Activated CD4-positive, alpha-beta T cell treated with anti-CD3 and anti-CD28 coated beads, Interleukin-2, amount 50 U/mL, for 48 hours (primary cell): ENCODE measurements around the gene RNF32.
"Not testable (repeated sequence)": the region's sequence is repeated elsewhere in the genome, so short reads cannot be mapped to it uniquely, and the experiment has no call there.

Experiments
- DNase-seq, 2 experiments: peaks; one replicate each; pipeline ENCODE4 v3.0.0-alpha.2; 2020

RNF32 gene

DNA sequence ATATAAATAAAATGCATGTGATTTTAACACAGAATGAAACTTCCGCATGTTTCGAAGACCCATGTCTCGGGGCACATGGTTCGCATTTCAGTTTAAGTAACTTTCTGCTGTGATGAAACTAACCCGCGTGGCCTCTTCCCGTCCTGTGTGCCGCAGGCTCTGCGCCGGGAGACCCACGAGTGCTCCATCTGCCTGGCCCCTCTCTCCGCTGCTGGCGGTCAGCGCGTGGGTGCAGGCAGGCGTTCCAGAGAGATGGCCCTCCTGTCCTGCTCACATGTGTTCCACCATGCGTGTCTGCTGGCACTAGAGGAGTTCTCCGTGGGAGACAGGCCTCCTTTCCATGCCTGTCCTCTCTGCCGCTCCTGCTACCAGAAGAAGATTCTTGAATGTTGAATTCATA, 35.7 kb downstream of the RNF32 start:
- DNase-seq: no peak

DNA sequence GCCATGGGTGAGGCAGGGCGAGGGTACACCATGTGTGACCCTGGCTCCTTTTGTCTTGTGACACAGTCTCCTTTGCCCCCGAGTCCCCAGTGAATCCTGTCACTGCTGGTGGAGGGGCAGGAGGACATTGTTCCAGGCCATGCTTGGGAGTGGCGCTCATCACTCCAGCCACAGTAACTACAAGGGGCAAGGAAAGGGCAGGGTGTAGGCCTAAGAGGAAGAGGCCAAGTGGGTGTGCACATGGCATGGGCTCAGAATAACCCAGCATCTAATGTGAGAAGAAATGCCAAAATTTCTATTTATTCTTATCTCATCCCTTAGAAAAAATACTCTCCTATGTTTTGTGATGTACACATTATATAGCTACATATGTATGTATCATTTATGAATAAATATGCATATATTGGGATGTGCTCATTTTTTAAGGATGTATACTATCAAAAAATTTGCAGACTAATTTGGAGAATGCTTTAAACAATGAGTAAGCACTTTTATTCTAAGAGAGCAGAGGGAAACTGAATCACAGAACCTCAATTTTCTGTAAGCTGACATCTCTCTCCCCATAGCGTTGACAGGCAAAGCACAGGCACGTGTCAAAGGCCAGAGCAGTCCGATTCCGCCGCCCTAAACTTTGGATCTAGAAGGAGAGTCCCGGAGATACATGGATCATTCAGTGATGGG, 36.9 kb downstream of the RNF32 start:
- DNase-seq: no peak

DNA sequence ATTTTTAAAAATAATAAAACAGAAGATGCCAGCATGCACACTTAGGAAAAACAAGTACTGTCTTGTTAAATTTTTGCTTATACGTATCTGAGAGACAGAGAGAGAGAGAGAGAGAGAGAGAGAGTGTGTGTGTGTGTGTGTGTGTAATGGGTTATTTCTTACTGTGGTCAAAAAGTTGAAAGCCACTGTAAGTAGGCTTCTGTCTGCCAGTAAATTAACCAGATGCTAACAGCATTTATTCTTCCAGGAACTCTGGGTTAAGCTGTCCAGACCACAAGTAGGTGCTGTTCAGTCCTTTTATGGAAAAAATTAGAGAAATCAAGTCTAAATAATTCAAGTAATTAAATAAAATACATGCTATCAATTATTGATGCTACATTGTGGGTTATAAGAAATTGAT, 39.7 kb downstream of the RNF32 start:
- no peak for DNase-seq

DNA sequence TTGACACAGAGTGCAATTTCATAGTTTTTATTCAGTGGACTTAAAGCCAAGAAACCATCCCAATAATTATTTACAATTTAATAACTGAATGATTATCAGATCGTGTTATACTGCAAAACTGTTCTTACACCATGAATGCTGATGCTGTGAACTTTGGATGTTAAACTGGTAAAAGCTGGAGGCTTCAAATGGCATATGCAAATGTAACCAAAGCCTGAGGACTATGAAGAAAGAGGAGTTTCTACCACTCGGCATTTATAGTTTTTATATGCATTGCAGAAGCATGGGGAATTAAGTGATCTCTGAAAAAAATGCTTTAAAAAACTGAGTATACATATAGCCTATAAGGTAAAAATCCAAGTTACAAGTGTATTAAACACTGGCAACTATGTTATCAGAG, 42.4 kb downstream of the RNF32 start:
- no peak for DNase-seq

DNA sequence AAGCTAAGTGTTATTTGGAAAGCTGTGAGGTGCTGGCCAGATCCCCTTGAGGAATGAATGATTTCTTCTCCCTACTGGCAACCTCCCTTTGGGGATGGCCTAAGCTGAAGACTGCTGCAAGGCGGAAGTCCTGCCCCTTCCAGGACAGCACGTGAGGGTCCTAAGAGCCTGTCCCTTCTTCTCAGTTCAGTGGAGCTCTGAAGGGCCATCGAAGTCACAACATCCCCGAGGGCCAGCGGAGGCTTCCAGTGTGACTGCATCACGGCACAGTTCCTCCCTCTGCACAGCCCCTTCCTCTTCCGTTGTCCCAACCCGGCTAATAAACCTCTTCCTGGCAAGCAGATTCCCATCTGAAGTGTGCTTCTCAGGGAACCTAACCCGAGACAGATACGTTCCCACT, 43.7 kb downstream of the RNF32 start:
- DNase-seq: no peak

DNA sequence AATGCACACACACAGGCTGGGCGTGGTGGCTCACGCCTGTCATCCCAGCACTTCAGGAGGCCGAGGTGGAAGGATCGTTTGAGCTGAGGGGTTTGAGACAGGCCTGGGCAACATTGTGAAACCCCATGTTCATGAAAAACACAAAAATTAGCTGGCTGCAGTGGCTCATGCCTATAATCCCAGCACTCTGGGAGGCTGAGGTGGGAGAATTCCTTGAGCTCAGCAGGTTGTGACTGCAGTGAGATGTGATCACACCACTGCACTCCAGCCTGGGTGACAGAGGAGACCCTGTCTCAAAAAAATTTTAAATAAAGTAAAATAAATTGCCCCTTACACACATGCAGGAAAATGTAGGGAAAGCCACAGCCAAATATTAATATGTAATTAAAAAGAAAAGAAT, 44.1 kb downstream of the RNF32 start:
- DNase-seq: no peak

DNA sequence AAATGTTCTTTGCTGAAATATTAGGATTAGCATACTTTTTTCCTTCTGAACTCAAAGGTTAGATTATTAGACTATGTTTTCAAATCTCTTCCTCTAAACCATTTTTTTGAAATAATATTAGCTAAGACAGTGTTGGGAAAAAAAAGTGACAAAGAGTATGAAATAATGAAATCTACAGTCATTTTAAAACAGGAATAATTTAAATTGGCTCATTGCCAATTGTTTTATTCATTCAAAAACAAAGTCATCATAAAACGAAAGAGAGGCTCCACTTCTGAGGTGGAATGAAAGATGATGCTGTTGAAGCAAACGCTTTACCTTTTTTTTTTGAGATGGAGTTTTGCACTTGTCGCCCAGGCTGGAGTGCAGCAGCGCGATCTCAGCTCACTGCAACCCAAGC, 51.2 kb downstream of the RNF32 start:
- no peak for DNase-seq

DNA sequence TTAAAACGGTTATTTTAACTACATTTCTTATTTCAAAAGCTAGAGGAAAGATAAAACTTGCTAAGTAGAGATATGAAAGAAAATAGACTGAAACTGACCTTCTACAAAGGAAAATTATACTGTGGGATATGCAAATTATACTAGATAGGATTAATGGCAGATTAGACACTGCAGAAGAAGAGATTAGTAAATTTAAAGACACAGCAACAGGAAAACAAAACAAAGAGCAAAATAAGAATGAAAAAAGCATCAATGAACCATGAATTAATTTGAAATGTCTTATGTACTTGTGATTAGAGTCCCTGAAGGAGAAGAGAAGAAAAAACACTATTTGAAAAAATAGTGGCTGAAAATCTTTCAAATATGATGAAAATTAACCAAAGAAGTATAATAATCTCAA, 52.3 kb downstream of the RNF32 start:
- no peak for DNase-seq

DNA sequence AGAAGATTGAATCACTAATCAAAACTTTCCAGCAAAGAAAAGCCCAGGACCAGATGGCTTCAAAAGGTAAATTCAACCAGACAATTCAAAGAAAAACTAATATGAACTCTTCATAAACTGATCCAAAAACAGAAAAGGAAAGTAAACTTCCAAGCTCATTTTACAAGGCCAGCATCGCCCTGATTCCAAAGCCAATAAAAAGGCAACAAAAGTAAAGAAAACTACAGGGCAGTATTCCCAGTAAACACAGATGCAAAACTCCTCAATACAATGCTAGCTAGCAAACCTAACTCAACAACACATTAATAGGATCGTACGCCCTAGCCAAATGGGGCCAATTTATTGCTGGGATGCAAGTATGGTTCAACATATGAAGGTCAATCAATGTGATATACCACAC, 53.1 kb downstream of the RNF32 start:
- DNase-seq: no peak

DNA sequence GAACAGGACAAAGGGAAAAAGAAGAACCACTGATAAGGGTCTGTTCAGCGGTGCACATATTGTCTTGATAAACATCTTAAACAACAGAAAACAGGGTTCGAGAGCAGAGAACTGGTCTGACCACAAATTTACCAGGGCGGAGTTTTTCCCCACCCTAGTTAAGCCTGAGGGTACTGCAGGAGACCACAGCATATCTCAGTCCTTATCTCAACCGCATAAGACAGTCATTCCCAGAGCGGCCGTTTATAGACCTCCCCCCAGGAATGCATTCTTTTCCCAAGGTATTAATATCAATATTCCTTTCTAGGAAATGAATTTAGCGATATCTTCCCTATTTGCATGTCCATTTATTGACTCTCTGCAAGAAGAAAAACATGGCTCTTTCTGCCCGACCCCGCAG, 56.7 kb downstream of the RNF32 start:
- not testable (repeated sequence) for DNase-seq

DNA sequence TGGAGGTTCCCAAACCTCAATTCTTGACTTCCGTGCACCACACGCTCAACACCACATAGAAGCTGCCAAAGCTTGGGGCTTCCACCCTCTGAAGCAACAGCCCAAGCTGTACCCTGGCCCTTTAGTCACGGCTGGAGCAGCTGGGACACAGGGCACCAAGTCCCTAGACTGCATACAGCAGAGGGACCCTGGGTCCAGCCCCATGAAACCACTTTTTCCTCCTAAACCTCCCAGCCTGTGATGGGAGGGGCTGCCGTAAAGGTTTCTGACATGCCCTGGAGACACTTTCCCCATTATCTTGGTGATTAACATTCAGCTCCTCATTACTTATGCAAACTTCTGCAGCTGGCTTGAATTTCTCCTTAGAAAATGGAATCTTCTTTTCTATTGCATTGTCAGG, 57.9 kb downstream of the RNF32 start:
- DNase-seq: not testable (repeated sequence)

DNA sequence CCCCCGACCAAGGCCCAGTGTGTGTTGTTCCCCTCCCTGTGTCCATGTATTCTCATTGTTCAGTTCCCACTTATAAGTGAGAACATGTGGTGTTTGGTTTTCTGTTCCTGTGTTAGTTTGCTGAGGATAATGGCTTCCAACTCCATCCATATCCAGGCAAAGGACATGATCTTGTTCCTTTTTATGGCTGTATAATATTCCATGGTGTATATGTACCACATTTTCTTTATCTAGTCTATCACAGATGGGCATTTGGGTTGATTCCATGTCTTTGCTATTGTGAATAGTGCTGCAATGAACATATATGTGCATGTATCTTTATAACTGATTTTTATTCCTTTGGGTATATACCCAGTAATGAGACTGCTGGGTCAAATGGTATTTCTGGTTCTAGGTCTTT, 61.2 kb downstream of the RNF32 start:
- not testable (repeated sequence) for DNase-seq

DNA sequence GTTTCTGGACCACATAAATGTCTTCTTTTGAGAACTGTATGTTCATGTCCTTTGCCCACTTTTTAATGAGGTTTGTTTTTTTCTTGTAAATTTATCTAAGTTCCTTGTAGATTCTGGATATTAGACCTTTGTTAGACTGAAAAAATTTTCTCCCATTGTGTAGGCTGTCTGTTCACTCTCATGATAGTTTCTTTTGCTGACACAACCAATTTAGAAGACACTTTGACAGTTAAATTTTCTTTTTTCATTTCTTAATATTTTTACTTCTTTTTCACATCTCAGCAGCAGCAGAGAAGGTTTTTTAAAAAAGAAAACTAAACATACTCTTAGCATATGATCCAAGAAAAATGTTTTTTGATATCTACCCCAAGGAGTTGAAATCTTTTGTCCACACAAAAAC, 61.8 kb downstream of the RNF32 start:
- DNase-seq: no peak

DNA sequence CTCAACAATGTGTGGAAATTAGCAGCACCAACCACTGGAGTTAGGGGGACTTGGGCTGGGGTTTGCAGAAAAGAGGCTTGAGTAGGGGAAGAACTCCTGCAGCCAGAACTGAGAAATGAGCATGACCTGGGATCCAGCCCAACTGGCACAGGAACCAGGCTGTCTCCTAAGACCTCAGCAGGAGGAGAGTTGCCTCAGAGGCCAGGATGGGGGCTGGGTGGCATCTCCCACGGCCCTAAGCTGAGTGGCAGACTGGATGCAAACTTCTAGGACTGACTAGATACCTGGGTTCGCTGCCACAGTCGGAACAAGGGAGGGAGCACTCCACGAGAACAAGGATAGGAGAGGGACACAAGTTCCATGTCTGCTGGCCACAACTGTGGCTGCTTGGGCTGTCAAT, 62.6 kb downstream of the RNF32 start:
- DNase-seq: no peak

DNA sequence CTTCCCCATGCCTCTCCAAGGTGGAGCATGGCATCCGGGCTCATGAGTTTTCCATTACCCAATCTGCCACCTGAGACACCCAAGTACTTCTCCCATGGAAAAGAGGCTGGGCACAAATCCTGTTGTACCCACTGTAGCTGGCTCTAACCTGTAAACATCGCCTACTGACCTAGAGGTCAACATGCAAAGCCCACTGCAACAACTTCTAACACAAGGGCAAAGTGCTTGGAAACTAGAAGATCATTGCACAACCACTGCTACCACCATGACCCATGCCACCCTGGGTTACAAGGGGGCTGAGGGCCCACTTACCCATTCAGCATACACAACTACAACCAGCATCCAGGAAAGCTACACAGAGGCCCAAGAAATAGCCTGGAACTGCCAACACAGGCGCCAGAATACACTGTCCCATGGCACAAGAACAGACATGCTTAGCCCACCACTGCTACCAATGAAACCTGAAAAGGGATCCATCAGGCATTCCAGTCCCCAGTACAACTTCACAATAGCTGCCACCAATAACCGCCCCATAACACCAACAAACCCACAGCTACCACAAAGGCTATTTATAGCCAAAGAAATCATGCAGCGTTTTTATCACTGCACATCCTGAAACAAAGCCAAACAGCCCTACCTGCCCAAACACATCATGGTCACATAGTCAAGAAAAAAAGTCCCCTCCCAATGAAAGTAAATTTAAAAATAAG, 63.4 kb downstream of the RNF32 start:
- DNase-seq: no peak

DNA sequence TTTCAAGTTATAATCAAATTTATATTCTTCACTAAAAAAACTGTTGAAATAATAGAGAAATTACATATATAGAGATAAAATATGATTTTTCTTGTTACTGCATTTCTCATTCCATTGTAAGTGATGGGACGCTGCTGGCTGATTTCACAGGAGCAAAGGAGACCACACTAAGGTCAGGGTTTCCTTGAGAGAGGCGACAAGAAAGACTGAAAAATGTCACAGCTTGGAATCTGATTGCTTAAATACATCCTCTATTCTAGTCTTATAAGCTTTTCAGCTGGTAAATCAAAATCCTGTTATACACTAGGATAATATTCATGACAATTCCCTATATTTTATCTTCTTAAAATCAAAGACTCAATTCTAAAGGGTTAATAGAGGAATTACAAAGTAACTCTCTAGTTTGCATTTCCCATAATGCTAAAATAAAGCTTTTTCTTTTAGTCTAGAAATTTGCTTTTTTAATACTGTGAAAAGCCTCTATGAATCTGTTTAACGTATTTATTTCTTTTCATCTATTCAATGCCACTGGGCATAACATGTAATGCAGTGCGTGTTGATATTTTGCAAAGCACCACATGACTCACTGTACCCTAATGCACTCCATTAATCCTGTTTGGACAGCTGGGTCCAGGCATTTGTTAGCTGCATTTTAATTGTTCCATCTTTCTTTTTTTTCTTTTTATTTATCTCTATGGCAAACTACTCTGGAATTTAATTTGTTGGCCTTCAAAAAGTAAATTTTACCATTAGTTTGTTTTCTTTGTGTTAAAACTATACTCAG, 81.7 kb downstream of the RNF32 start:
- no peak for DNase-seq

DNA sequence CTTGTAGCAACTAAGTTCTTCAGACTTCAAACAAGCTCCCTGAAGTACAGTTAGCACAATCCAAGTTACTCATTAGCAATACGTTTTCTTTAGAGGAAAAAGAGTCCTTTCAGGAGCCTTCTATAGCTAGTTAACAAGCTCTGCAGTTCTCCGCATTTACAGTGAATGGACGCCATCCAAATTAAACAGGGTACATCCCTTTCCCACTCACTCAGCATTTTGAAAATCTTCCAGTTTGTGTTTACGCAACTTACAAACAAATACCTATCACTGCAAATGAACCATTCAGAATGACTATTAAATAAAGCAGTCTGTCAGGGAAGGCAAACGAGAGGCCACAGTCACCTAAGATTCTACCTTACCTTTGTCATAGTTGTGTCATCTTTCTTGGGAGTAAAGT, 84.5 kb downstream of the RNF32 start:
- no peak for DNase-seq

DNA sequence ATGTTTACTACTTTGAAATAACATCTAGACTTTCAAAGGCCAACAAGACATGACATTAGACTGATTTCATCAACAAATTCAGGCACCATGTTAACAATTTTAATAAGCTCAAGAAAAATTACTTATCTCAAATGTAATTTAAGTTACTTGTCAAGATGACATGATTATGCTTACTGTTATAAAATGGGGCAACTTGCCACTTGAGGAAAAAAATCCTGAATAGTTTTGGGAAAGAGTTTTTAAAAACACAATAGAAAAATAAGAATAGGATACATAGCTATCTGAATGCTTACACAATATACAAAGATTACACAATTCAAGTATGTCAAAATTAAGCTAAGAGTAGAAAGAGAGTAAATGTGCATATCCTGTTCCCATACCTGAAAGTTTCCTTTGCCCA, 85.4 kb downstream of the RNF32 start:
- no peak for DNase-seq
